Measurements from ENCODE around the gene TPPP2.
"Not testable (repeated sequence)": the region's sequence is repeated elsewhere in the genome, so short reads cannot be mapped to it uniquely, and the experiment has no call there.

Gene TPPP2

GRCh38 chr14:21038441-21039422, 8.7 kb downstream of the TPPP2 start:
- DNase-seq (ENCODE audit: low spot score): no peak

- DNase-seq (ENCODE audit: low spot score): no peak
Measured at GRCh38 chr14:21039585-21040369, 9.8 kb downstream of the TPPP2 start.

- no peak for DNase-seq (ENCODE audit: low spot score)
Measured at GRCh38 chr14:21040370-21040925, 10.4 kb downstream of the TPPP2 start.

GRCh38 chr14:21040941-21041340, 10.9 kb downstream of the TPPP2 start:
- not testable (repeated sequence) for DNase-seq (ENCODE audit: low spot score)

GRCh38 chr14:21041676-21042433, 11.8 kb downstream of the TPPP2 start, which contains the start of gene RNASE7:
Gene RNASE7, plus strand, starts transcription at chr14:21042362. Its CDS starts 631 bp downstream, at chr14:21042993.
- DNase-seq (ENCODE audit: low spot score): no peak

- DNase-seq (ENCODE audit: low spot score): no peak
Measured at GRCh38 chr14:21042918-21043317, 12.9 kb downstream of the TPPP2 start.

- DNase-seq (ENCODE audit: low spot score): no peak
Measured at GRCh38 chr14:21043387-21043973, 13.5 kb downstream of the TPPP2 start.

GRCh38 chr14:21043974-21044618, 14.1 kb downstream of the TPPP2 start:
- DNase-seq (ENCODE audit: low spot score): no peak

GRCh38 chr14:21047378-21047781, 17.4 kb downstream of the TPPP2 start:
- DNase-seq (ENCODE audit: low spot score): no peak

GRCh38 chr14:21048638-21049037, 18.6 kb downstream of the TPPP2 start:
- no peak for DNase-seq (ENCODE audit: low spot score)

GRCh38 chr14:21049271-21049673, 19.3 kb downstream of the TPPP2 start:
- no peak for DNase-seq (ENCODE audit: low spot score)

- DNase-seq (ENCODE audit: low spot score): no peak
Measured at GRCh38 chr14:21050597-21050996, 20.6 kb downstream of the TPPP2 start.

- no peak for DNase-seq (ENCODE audit: low spot score)
Measured at GRCh38 chr14:21053184-21054122, 23.4 kb downstream of the TPPP2 start.

GRCh38 chr14:21054123-21054767, 24.2 kb downstream of the TPPP2 start:
- DNase-seq (ENCODE audit: low spot score): peak; percentile 13

GRCh38 chr14:21054768-21055145, 24.7 kb downstream of the TPPP2 start:
- DNase-seq (ENCODE audit: low spot score): no peak

GRCh38 chr14:21055432-21056117, 25.6 kb downstream of the TPPP2 start:
- DNase-seq (ENCODE audit: low spot score): no peak

- no peak for DNase-seq (ENCODE audit: low spot score)
Measured at GRCh38 chr14:21056520-21057163, 26.6 kb downstream of the TPPP2 start.

All from activated CD4-positive, alpha-beta T cell treated with anti-CD3 and anti-CD28 coated beads, Interleukin-2, Interleukin-4, amounts not matched to agents 100 ng/mL and 50 ng/mL, durations not matched to agents 16 hours and 8 hours (primary cell).